GM12878 (cell line): ENCODE data around the gene SARS1. TPM values are rescaled to one million over a fixed set of nuclear protein-coding genes. Genes with fewer than 3 reads are reported as not detected.

ENCODE experiments used
- ATAC-seq: fragments of 200-7000 bp; cut with Tn5 transposase; 3 replicates; pipeline ENCODE4 v1.9.1; 2020; ENCODE audit warnings: mild to moderate bottlenecking, moderate library complexity
- BruUV-seq: library from RNA; stranded (reverse); fragments of 400-500 nt; replicated peaks from 2 replicates; lab custom pipeline; 2021; lab: Mats Ljungman, UMichigan
- CTCF ChIA-PET: fragments of 300-600 bp; sonication (Branson Sonifier 250); formaldehyde crosslinking; extraction: SDS; loops from one replicate; lab custom pipeline; 2021; ENCODE audit warnings: inconsistent platforms; lab: Yijun Ruan, JAX
- POLR2A ChIA-PET: fragments of 350-600 bp; formaldehyde crosslinking; extraction: SDS; loops from one replicate; lab custom pipeline; 2021; ENCODE audit warnings: inconsistent platforms; lab: Charles Lee
- RAD21 ChIA-PET: fragments of 300-600 bp; sonication (Branson Sonifier 250); formaldehyde crosslinking; loops from one replicate; lab custom pipeline; 2023; ENCODE audit warnings: antibody characterized with exemption; ENCODE audit not compliant: unreplicated experiment; lab: Charles Lee
- SMC1A ChIA-PET: fragments of 300-600 bp; sonication (Branson Sonifier 250); formaldehyde crosslinking; loops from one replicate; lab custom pipeline; 2023; ENCODE audit not compliant: unreplicated experiment, uncharacterized antibody; lab: Charles Lee
- DNase-seq: peaks from one replicate; pipeline ENCODE4 v3.0.0-alpha.2; 2011; ENCODE audit warnings: low read depth, low spot score
- FAIRE-seq: peaks from 3 replicates; lab custom pipeline; 2011; peaks lifted over from hg19 to GRCh38; lab: Jason Lieb, UNC
- H2AFZ ChIP-seq: 2 replicates; pipeline ENCODE4 v1.6.0; 2011; ENCODE audit warnings: low read depth, low read length, control low read depth; ENCODE audit not compliant: control insufficient read depth
- H3K27ac ChIP-seq: 2 replicates; pipeline ENCODE4 v1.5.1; 2011; ENCODE audit warnings: control low read depth; ENCODE audit not compliant: control insufficient read depth, insufficient read depth
- H3K27me3 ChIP-seq, 2 experiments: replicated peaks in 1 of 2; 2 replicates each; pipeline versions ENCODE4 v1.6.0 to v1.6.1; 2011; ENCODE audit warnings: low read length in 1 of 2; ENCODE audit not compliant: control insufficient read depth in 2 of 2, insufficient read depth in 2 of 2
- H3K36me3 ChIP-seq, 2 experiments: 2 replicates each; pipeline ENCODE4 v1.5.1; 2011; ENCODE audit warnings: low read length in 1 of 2; ENCODE audit not compliant: control insufficient read depth in 2 of 2, insufficient read depth in 2 of 2
- H3K4me1 ChIP-seq: 2 replicates; pipeline ENCODE4 v1.6.1; 2011; ENCODE audit warnings: mild to moderate bottlenecking, low read length, moderate library complexity, mixed read lengths; ENCODE audit not compliant: control insufficient read depth, insufficient read depth
- H3K4me2 ChIP-seq: 2 replicates; pipeline ENCODE4 v1.6.0; 2011; ENCODE audit warnings: control low read depth; ENCODE audit not compliant: control insufficient read depth, insufficient read depth
- H3K4me3 ChIP-seq: fragments of 200-600 bp; sonication (generic); 2 replicates; pipeline ENCODE4 v1.5.1; 2016
- H3K79me2 ChIP-seq: 2 replicates; pipeline ENCODE4 v1.6.0; 2011; ENCODE audit warnings: low read length; ENCODE audit not compliant: control insufficient read depth, insufficient read depth
- H3K9ac ChIP-seq: 2 replicates; pipeline ENCODE4 v1.8.0; 2011; ENCODE audit warnings: low read length, control low read depth, mixed read lengths; ENCODE audit not compliant: control insufficient read depth, insufficient read depth
- H3K9me3 ChIP-seq: replicated peaks from 3 replicates; pipeline ENCODE4 v1.5.1; 2011; ENCODE audit warnings: mild to moderate bottlenecking, low read length; ENCODE audit not compliant: control insufficient read depth, insufficient read depth
- H4K20me1 ChIP-seq: 2 replicates; pipeline ENCODE4 v1.6.0; 2011; ENCODE audit not compliant: control insufficient read depth, insufficient read depth
- ASH2L ChIP-seq: fragments of 300-600, 200-600 bp; sonication (generic); IDR thresholded peaks from 2 replicates; pipeline ENCODE4 v1.6.1; 2017; ENCODE audit warnings: low read depth, mild to moderate bottlenecking, borderline replicate concordance
- KAT2A ChIP-seq: conservative IDR thresholded peaks from 2 replicates; pipeline ENCODE4 v1.6.1; 2011; ENCODE audit warnings: low read depth, low read length; ENCODE audit not compliant: control insufficient read depth
- MAX ChIP-seq: IDR thresholded peaks from 2 replicates; pipeline ENCODE4 v1.6.1; 2012; ENCODE audit warnings: low read depth, low read length, improper control_type of control experiment
- RAD51 ChIP-seq: fragments of 450-650 bp; IDR thresholded peaks from 2 replicates; pipeline ENCODE4 v1.6.1; 2016; ENCODE audit warnings: moderate library complexity, mild to moderate bottlenecking, inconsistent platforms
- RELB ChIP-seq: fragments of 450-650 bp; IDR thresholded peaks from 2 replicates; pipeline ENCODE4 v1.6.1; 2017; ENCODE audit warnings: low read depth, mild to moderate bottlenecking, moderate library complexity
- YY1 ChIP-seq: IDR thresholded peaks from 2 replicates; pipeline ENCODE4 v1.6.1; 2011; ENCODE audit warnings: low read depth, mild to moderate bottlenecking, low read length
- WGBS: methylation state at CpG from one replicate; pipeline ENCODE4 v1.1.6; 2016; ENCODE audit warnings: low lambda C conversion rate; ENCODE audit not compliant: insufficient replicate concordance, insufficient coverage; ENCODE audit errors: missing lambda C conversion rate; 5-methylcytosine and 5-hydroxymethylcytosine counted together
- in situ Hi-C: fragments of 300-500 bp; cut with MboI; formaldehyde crosslinking; loops from 9 replicates; pipeline ENCODE4 v1.14.3; 2018; ENCODE audit warnings: mixed read lengths
- intact Hi-C: fragments of 100-400 bp; cut with micrococcal nuclease; formaldehyde crosslinking; loops from one replicate; pipeline ENCODE4 v1.14.2; 2022; ENCODE audit not compliant: unreplicated experiment
- polyA plus RNA-seq, 11 experiments: library from polyadenylated mRNA; depleted of rRNA in 4 of 11; unstranded in 6 of 11; stranded (reverse) in 5 of 11; fragments of >200 nt; fragmentation: Nextera tagmentation in 4 of 11; fragmentation: Illumina TruSeq in 1 of 11; extraction: Ambion mirVana in 4 of 11; extraction: Trizol in 1 of 11; gene quantifications; 1 replicate in 1 of 11; 2 replicates in 10 of 11; pipeline versions ENCODE4 v1.2.1 to v1.2.3, GENCODE V29; 2011 to 2016; ENCODE audit warnings: inconsistent platforms in 2 of 11, missing spikeins in 2 of 11, low read depth in 1 of 11
- total RNA-seq, 4 experiments: library from RNA; depleted of rRNA in 3 of 4; stranded (reverse); fragments of >200 nt in 3 of 4; fragmentation: Illumina TruSeq in 1 of 4; extraction: Trizol in 1 of 4; gene quantifications; 2 replicates each; pipeline versions ENCODE4 v1.2.1 to v1.2.3, GENCODE V29; 2013 to 2021

The SARS1 gene
- total and polyA plus RNA-seq, 10 of the 15 experiments (the other 5 are each of a cell fraction or from before 2014, with no cell fraction given) = 103 to 202 (median 138) TPM

GRCh38 chr1:109207467-109208103 is 6.1 kb upstream of the SARS1 start:
- Histone ChIP-seq H3K27ac (no peak overlapping the region), H3K27me3 (no peaks in the 10 kb centered on the region; a peak in 1 of 4 replicates), H3K9me3 (no peaks in the 10 kb centered on the region), H3K9ac (no peak overlapping the region), H3K4me1 (no peaks in the 10 kb centered on the region), H3K36me3 (no peaks in the 10 kb centered on the region), H4K20me1 (no peaks in the 10 kb centered on the region), H3K4me3 (no peak overlapping the region), H3K79me2 (no peaks in the 10 kb centered on the region), H3K4me2 (no peak overlapping the region), H2AFZ (no peak overlapping the region)
- DNase-seq = no peak
- ChIA-PET RAD21 (no interaction called here), POLR2A (interaction anchor here (0.7 kb wide), 1 partner anchor 244 kb away, joined by 6 read pairs; the partner anchor contains the start of gene CLCC1), CTCF (interaction anchor here (0.7 to 3.7 kb wide), 7 partner anchors 8 to 293 kb away, joined by 3 to 14 read pairs (median 5); partner anchors contain the start of gene PSRC1), SMC1A (interaction anchor here (0.6 to 1.6 kb wide), 5 partner anchors 17 to 527 kb away, joined by 3 to 4 read pairs (median 3); no protein-coding TSS in a partner anchor)
- TF ChIP-seq ASH2L (no peak), RELB (no peak), MAX (no peak), RAD51 (no peak), YY1 (no peak), KAT2A (no peak)
- no TSS peak for BruUV-seq
- in situ Hi-C loops = no loop called here
- no peak for FAIRE-seq
- intact Hi-C loops = no loop called here
- 54% methylated on average over 7 of the region's 7 CpGs for WGBS
- no peak for ATAC-seq
